ENCODE data around the gene CMTM4. TPM values are rescaled to one million over a fixed set of nuclear protein-coding genes. Genes with fewer than 3 reads are reported as not detected.

The CMTM4 gene
- total and polyA plus RNA-seq, 2 of the 4 experiments (the other 2 are of a cell fraction): 9.0 to 14.5 TPM

GRCh38 chr16:66713076-66713475 lies 16.5 kb upstream of the CMTM4 start:
- Histone ChIP-seq H3K27me3 (ENCODE audit: control insufficient read depth, insufficient read depth, low read length) (no peaks in the 10 kb centered on the region), H2AK5ac (ENCODE audit: low read depth, low read length) (no peak overlapping the region), H3K56ac (ENCODE audit: extremely low read depth, insufficient read depth, low read length) (no peak overlapping the region), H3K27ac (ENCODE audit: insufficient read depth, low read length) (no peak overlapping the region), H4K20me1 (ENCODE audit: insufficient read depth, low read length) (peaks cover 3% of the 10 kb centered on the region; the same call in 1 of the 2 replicates), H3K9me1 (ENCODE audit: insufficient read depth, low read length) (peaks cover 6% of the 10 kb centered on the region), H4K8ac (ENCODE audit: low read depth in 2 of 2, low read length in 2 of 2) (no peak overlapping the region), H3K4me2 (ENCODE audit: low read depth, low read length) (no peak overlapping the region), H3K36me3 (ENCODE audit: control insufficient read depth, insufficient read depth, low read length) (no peaks in the 10 kb centered on the region), H2BK5ac (ENCODE audit: low read depth, low read length, poor library complexity, severe bottlenecking) (no peak overlapping the region), H2BK20ac (ENCODE audit: low read depth, low read length) (no peak overlapping the region), H3K14ac (replicated peaks; ENCODE audit: low read depth, low read length) (no peak overlapping the region), H2AK9ac (replicated peaks; ENCODE audit: low read depth, low read length, poor library complexity) (no peak overlapping the region), H3K4ac (ENCODE audit: low read depth, low read length) (no peak overlapping the region), H3K4me1 (ENCODE audit: control insufficient read depth, insufficient read depth, low read length) (peaks cover 5% of the 10 kb centered on the region), H3K4me3 (ENCODE audit: insufficient read depth, low read depth, low read length) (no peak overlapping the region), H2AFZ (replicated peaks; ENCODE audit: low read length, poor library complexity) (no peak overlapping the region), H3K18ac (ENCODE audit: low read depth, low read length) (no peak overlapping the region), H2BK120ac (ENCODE audit: low read depth, low read length) (no peak overlapping the region), H3K23ac (ENCODE audit: low read depth, low read length) (no peak overlapping the region), H3K9me3 (ENCODE audit: control insufficient read depth, insufficient read depth, low read length) (peaks cover 5% of the 10 kb centered on the region), H4K91ac (ENCODE audit: insufficient read depth, low read depth, low read length) (no peak overlapping the region), H3K79me1 (ENCODE audit: low read depth in 1 of 2, low read length in 2 of 2) (peaks cover 0 to 2% of the 10 kb centered on the region in 2 experiments; a peak in 1 of 4 replicates), H3K9ac (ENCODE audit: low read depth, low read length) (no peak overlapping the region), H4K5ac (ENCODE audit: low read depth, low read length) (no peak overlapping the region), H2BK15ac (ENCODE audit: low read depth, low read length) (no peak overlapping the region)
- DNase-seq (no peak), ATAC-seq (ENCODE audit: low read depth) (no peak)
- in situ Hi-C loops (cut with MboI; ENCODE audit: low sequenced_read_pairs): no loop called here
- TF ChIP-seq BHLHE40 (IDR thresholded peaks at IDR 0.05; ENCODE audit: low read depth, low read length): no peak
- no peak for TF ChIP-seq RAD21 (IDR thresholded peaks at IDR 0.05; ENCODE audit: low read length)
- no peak for TF ChIP-seq SMC3 (IDR thresholded peaks at IDR 0.05; ENCODE audit: low read depth, low read length)
- TF ChIP-seq CTCF (conservative IDR thresholded peaks at IDR 0.05; ENCODE audit: low read depth, low read length): no peak
- no peak for TF ChIP-seq CHD1 (IDR thresholded peaks at IDR 0.05; ENCODE audit: low read depth, low read length)
- TF ChIP-seq MAZ (IDR thresholded peaks at IDR 0.05; ENCODE audit: borderline replicate concordance, low read depth, low read length): no peak
- TF ChIP-seq RFX5 (IDR thresholded peaks at IDR 0.05; ENCODE audit: low read depth, low read length): no peak
- no peak for TF ChIP-seq FOS (IDR thresholded peaks at IDR 0.05; ENCODE audit: low read depth, low read length)
- TF ChIP-seq CEBPB (IDR thresholded peaks at IDR 0.05; ENCODE audit: low read depth, low read length): no peak
- TF ChIP-seq USF2 (IDR thresholded peaks at IDR 0.05; ENCODE audit: low read depth, low read length): no peak
- TF ChIP-seq MAFK (IDR thresholded peaks at IDR 0.05; ENCODE audit: low read depth, low read length): no peak
- no peak for TF ChIP-seq NFE2L2 (IDR thresholded peaks at IDR 0.05; ENCODE audit: low read depth, low read length)
- no peak for TF ChIP-seq ELK1 (IDR thresholded peaks at IDR 0.05; ENCODE audit: borderline replicate concordance, low read depth, low read length)
- no peak for TF ChIP-seq MXI1 (IDR thresholded peaks at IDR 0.05; ENCODE audit: borderline replicate concordance, low read depth, low read length)
- no peak for TF ChIP-seq POLR2A (IDR thresholded peaks at IDR 0.05; ENCODE audit: low read depth, low read length)
- intact Hi-C loops (cut with micrococcal nuclease): no loop called here
- no TSS peak for BruUV-seq (replicated peaks)
- no CpG with 5 or more reads among the region's 2 CpGs for WGBS, 2 experiments (ENCODE audit: extremely low coverage in 2 of 2, insufficient read length in 1 of 2)
- POLR2A ChIA-PET (ENCODE audit: unreplicated experiment): interaction anchor here (0.8 kb wide), 1 partner anchor 207 kb away, joined by 5 read pairs; no protein-coding TSS in a partner anchor
- CTCF ChIA-PET: interaction anchor here (0.6 kb wide), 1 partner anchor 206 kb away, joined by 3 read pairs; no protein-coding TSS in a partner anchor
- dilution Hi-C loops (cut with HindIII; ENCODE audit: low sequenced_read_pairs, unreplicated experiment): no loop called here

All from IMR-90 (cell line).